Astrocyte (in vitro differentiated cells and primary cell): Measurements from ENCODE around the gene DAZAP1.

Experiments used
- CTCF ChIP-seq: IDR thresholded peaks from 2 replicates; pipeline ENCODE4 v1.5.1; 2011; ENCODE audit warnings: low read depth, mild to moderate bottlenecking, inconsistent platforms, low read length, moderate library complexity; ENCODE audit not compliant: insufficient read depth
- EZH2 ChIP-seq: IDR thresholded peaks from 2 replicates; pipeline ENCODE4 v1.6.1; 2012; ENCODE audit warnings: mild to moderate bottlenecking, low read length, inconsistent platforms; ENCODE audit not compliant: insufficient read depth

GRCh38 chr19:1361601-1362386 is 45.6 kb upstream of the DAZAP1 start:
- TF ChIP-seq CTCF (no peak), EZH2 (no peak)
